Stimulated activated CD4-positive, alpha-beta T cell treated with anti-CD3 and anti-CD28 coated beads, Interleukin-4, amount 100 ng/mL, for 48 hours (primary cell): ENCODE measurements around the gene ITGB6.

Experiments used
- DNase-seq, 2 donors: peaks; one replicate each; pipeline ENCODE4 v3.0.0-alpha.2; 2020; ENCODE audit warnings: low read depth in 2 of 2

The ITGB6 gene

GRCh38 chr2:160052531-160052930 is 147.5 kb downstream of the ITGB6 start:
- no peak for DNase-seq

DNA sequence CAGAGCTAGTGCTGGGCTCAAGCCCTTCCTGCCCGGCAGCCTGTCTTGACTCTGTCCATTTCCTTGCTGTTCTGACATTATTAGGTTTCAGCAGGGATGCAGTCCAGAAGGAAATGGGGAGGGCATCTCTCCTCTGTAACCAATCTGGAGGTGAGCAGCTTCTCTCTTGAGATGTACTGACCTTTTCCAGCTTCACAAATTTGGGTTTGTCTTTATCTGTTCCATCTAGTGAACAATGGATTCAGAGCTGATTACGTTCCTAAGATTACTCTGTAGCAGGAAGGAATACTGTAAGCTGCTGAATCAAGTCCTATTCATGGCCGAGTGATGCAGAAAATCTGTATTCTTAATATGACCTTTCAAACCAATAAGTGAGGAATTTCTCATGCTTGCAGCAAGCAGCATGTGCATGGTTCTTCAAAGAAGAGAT is 148.7 kb downstream of the ITGB6 start:
- no peak for DNase-seq

- no peak for DNase-seq
These were observed 149.9 kb downstream of the ITGB6 start for GRCh38 chr2:160050147-160050546.
